HG03095 (cell line): ENCODE measurements around the gene RPL9.
"Not testable (repeated sequence)": the region's sequence is repeated elsewhere in the genome, so short reads cannot be mapped to it uniquely, and the experiment has no call there.

ENCODE experiments used
- ATAC-seq: cut with Tn5 transposase; IDR thresholded peaks from one replicate; pipeline ENCODE4 v1.9.1; 2021; ENCODE audit warnings: moderate library complexity; ENCODE audit not compliant: unreplicated experiment

The RPL9 gene

GRCh38 chr4:39467464-39467863 lies 8.7 kb upstream of the RPL9 start:
- ATAC-seq = no peak

- no peak for ATAC-seq
These were observed 8.0 kb upstream of the RPL9 start for GRCh38 chr4:39466747-39467146.

GRCh38 chr4:39464886-39465501 lies 6.3 kb upstream of the RPL9 start:
- no peak for ATAC-seq

- not testable (repeated sequence) for ATAC-seq
These were observed 589 bp downstream of the RPL9 start for GRCh38 chr4:39458161-39458504.

GRCh38 chr4:39456946-39457763 lies 1.6 kb downstream of the RPL9 start:
- ATAC-seq = no peak

- no peak for ATAC-seq
These were observed 3.2 kb downstream of the RPL9 start for GRCh38 chr4:39455486-39455885.

- ATAC-seq = no peak
These were observed 5.0 kb downstream of the RPL9 start for GRCh38 chr4:39453738-39454137.

- ATAC-seq = no peak
These were observed 5.7 kb downstream of the RPL9 start for GRCh38 chr4:39452860-39453587.

- no peak for ATAC-seq
These were observed 6.4 kb downstream of the RPL9 start for GRCh38 chr4:39452153-39452859.

GRCh38 chr4:39451423-39452023 lies 7.2 kb downstream of the RPL9 start:
- no peak for ATAC-seq

- ATAC-seq = no peak
These were observed 8.1 kb downstream of the RPL9 start for GRCh38 chr4:39450618-39451017.

- ATAC-seq = peak; percentile 86
These were observed 11.7 kb downstream of the RPL9 start for GRCh38 chr4:39446842-39447573.

- ATAC-seq = no peak
These were observed 12.3 kb downstream of the RPL9 start for GRCh38 chr4:39446483-39446841.

- no peak for ATAC-seq
These were observed 15.7 kb downstream of the RPL9 start for GRCh38 chr4:39442998-39443397.

- ATAC-seq = no peak
These were observed 17.1 kb downstream of the RPL9 start for GRCh38 chr4:39441593-39441992.

GRCh38 chr4:39435659-39436563 lies 22.8 kb downstream of the RPL9 start:
- ATAC-seq = no peak

GRCh38 chr4:39433878-39434492 lies 24.7 kb downstream of the RPL9 start:
- no peak for ATAC-seq

- ATAC-seq = no peak
These were observed 29.0 kb downstream of the RPL9 start for GRCh38 chr4:39429476-39430334.
